Effector memory CD4-positive, alpha-beta T cell (primary cell): ENCODE results near the gene TEX54.

Experiments
- DNase-seq, 3 donors: peaks; one replicate each; pipeline ENCODE4 v3.0.0-alpha.2; 2020
- H3K27ac ChIP-seq: 2 replicates; pipeline ENCODE4 v1.7.0; 2013; ENCODE audit warnings: mild to moderate bottlenecking, low read length, moderate library complexity; ENCODE audit not compliant: insufficient read depth, poor library complexity, severe bottlenecking
- H3K27me3 ChIP-seq: replicated peaks from 2 replicates; pipeline ENCODE4 v1.7.0; 2013; ENCODE audit warnings: mild to moderate bottlenecking, low read length; ENCODE audit not compliant: insufficient read depth, control insufficient read depth, poor library complexity, severe bottlenecking
- H3K36me3 ChIP-seq: 2 replicates; pipeline ENCODE4 v1.7.0; 2013; ENCODE audit warnings: mild to moderate bottlenecking, low read length, moderate library complexity; ENCODE audit not compliant: control insufficient read depth, insufficient read depth
- H3K4me1 ChIP-seq: 2 replicates; pipeline ENCODE4 v1.7.0; 2013; ENCODE audit warnings: low read length, mild to moderate bottlenecking; ENCODE audit not compliant: control insufficient read depth, insufficient read depth, poor library complexity, severe bottlenecking
- H3K4me3 ChIP-seq: 2 replicates; pipeline ENCODE4 v1.7.0; 2013; ENCODE audit warnings: low read length, low read depth, mild to moderate bottlenecking; ENCODE audit not compliant: insufficient read depth, poor library complexity, severe bottlenecking
- H3K9me3 ChIP-seq: 2 replicates; pipeline ENCODE4 v1.7.0; 2013; ENCODE audit warnings: mild to moderate bottlenecking, low read length, moderate library complexity; ENCODE audit not compliant: control insufficient read depth

Gene TEX54

DNA sequence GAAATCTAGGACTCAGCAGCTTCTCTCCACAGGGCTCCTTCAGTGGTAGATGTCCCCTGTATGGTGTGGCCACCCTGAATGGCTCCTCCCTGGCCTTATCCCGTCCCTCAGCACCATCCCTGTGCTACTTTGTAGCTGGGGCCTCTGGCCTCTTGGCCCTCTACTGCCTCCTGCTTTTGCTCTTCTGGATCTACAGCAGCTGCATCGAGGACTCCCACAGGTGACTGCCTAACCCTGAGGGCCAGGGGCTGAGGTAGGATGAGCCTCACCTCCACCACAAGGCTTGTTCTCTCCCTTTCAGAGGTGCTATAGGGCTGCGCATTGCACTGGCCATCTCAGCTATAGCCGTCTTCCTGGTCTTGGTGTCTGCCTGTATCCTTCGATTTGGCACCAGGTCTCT is 43.6 kb downstream of the TEX54 start:
- Histone ChIP-seq H3K27ac (no peak overlapping the region), H3K27me3 (no peaks in the 10 kb centered on the region), H3K9me3 (no peaks in the 10 kb centered on the region), H3K4me3 (no peak overlapping the region), H3K4me1 (peaks cover 37% of the 10 kb centered on the region), H3K36me3 (peaks cover 11% of the 10 kb centered on the region)
- DNase-seq: no peak

DNA sequence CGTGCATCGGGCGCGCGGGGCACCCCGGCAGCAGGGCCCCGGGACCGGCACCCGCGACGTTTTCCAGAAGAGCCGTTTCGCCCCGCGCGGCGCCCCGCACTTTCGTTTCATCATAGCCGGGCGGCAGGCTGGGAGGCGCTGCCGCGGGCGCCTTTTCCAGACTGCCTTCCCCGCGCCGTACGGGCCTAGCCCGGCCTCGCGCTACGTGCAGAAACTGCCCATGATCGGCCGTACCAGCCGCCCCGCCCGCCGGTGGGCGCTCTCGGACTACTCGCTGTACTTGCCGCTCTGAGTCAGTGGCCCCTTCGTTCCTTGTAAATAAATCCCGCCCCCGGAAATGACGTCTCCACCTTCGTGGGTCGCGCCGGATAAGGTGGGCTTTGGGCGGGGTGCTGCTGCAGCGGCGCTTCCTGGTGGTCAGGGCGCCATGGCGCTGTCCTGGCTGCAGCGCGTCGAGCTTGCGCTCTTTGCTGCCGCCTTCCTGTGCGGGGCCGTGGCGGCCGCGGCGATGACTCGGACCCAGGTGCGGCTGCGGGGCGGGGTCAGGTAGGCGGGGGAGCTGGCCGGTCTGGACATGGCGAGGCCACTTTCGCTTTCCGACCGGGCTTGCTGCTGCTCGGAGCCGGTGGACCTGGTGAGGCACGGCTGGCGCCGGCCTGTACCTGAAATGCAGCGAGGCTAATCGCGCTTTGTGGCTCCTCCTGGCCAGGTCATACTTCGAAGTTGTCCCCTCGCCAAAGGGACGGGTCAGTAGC is 45.5 kb downstream of the TEX54 start, which contains the start of gene TMEM179B:
TMEM179B (plus strand) TSS at position 398 of the 755 bp plus-strand sequence; CDS start at position 428, 30 bp downstream.
- H3K27me3 ChIP-seq: no peaks in the 10 kb centered on the region
- H3K4me1 ChIP-seq: peaks cover 32% of the 10 kb centered on the region
- H3K9me3 ChIP-seq: no peaks in the 10 kb centered on the region
- peak; percentile 92 to 97 (median 94) for DNase-seq
- peaks cover 9% of the 10 kb centered on the region for H3K36me3 ChIP-seq
- H3K27ac ChIP-seq: peak within 1 kb of the TSS; percentile 89
- H3K4me3 ChIP-seq: peak within 1 kb of the TSS; percentile 98

DNA sequence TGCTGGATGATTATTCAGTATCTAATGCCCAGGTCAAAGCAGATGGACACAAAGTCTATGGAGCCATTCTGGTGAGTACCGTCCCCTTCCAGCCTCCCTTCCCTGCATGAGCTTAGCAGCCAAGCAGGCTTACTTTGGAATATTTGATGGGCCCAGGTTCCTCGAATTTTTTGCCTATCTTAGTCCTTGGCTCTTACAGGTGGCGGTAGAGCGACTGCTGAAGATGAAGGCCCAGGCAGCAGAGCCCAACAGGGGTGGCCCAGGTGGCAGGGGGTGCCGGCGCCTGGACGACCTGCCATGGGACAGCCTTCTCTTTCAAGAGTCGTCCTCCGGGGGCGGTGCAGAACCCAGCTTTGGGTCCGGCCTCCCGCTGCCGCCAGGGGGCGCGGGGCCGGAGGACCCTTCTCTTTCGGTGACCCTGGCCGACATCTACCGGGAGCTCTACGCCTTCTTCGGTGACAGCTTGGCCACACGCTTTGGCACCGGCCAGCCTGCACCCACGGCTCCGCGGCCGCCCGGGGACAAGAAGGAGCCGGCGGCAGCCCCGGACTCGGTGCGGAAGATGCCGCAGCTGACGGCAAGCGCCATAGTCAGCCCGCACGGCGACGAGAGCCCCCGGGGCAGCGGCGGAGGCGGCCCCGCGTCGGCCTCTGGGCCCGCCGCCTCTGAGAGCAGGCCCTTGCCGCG is 46.2 kb downstream of the TEX54 start:
- peak overlapping the region; percentile 89 for H3K27ac ChIP-seq
- H3K4me3 ChIP-seq: peak overlapping the region; percentile 98
- H3K9me3 ChIP-seq: no peaks in the 10 kb centered on the region
- peaks cover 28% of the 10 kb centered on the region for H3K4me1 ChIP-seq
- DNase-seq: peak; percentile 73 to 80 (median 76)
- H3K27me3 ChIP-seq: no peaks in the 10 kb centered on the region
- H3K36me3 ChIP-seq: peaks cover 9% of the 10 kb centered on the region

DNA sequence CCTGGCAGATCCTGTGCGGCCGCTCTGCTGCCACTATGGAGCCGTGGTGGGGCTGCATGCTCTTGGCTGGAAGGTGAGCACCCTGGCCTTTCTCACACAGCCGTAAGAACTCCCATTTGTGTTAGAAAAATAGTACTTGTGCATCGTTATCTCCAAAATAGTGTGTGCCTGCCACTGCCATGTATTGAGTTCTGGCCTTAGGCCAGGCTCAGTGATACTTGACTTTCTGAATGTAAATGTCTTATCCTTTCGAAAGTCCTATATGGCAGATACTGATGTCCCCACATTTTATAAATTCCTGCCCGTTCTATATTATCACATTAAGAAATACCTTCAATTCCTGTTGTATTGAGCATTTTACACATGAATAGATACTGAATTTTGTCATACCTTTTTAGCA is 49.9 kb downstream of the TEX54 start:
- Histone ChIP-seq H3K4me1 (peaks cover 11% of the 10 kb centered on the region), H3K36me3 (peaks cover 2% of the 10 kb centered on the region), H3K27ac (no peak overlapping the region), H3K4me3 (no peak overlapping the region), H3K9me3 (no peaks in the 10 kb centered on the region), H3K27me3 (no peaks in the 10 kb centered on the region)
- DNase-seq: no peak
